H1 (cell line): ENCODE results near the gene EPSTI1. TPM values are rescaled to one million over a fixed set of nuclear protein-coding genes. Genes with fewer than 3 reads are reported as not detected.

Source experiments
- ATF3 ChIP-seq: IDR thresholded peaks from 2 replicates; pipeline ENCODE4 v1.6.1; 2011; ENCODE audit warnings: low read depth, mild to moderate bottlenecking, low read length; ENCODE audit not compliant: insufficient read depth
- CHD7 ChIP-seq: fragments of 300-600 bp; sonication (generic); IDR thresholded peaks from 2 replicates; pipeline ENCODE4 v1.7.1; 2012; ENCODE audit warnings: low read length, moderate library complexity, mild to moderate bottlenecking, inconsistent platforms; ENCODE audit not compliant: insufficient replicate concordance
- CREB1 ChIP-seq: IDR thresholded peaks from 2 replicates; pipeline ENCODE4 v1.6.1; 2012; ENCODE audit warnings: inconsistent platforms
- MAX ChIP-seq: IDR thresholded peaks from 2 replicates; pipeline ENCODE4 v1.6.1; 2012; ENCODE audit warnings: inconsistent platforms
- polyA plus RNA-seq, 7 experiments: library from polyadenylated mRNA; depleted of rRNA in 3 of 7; stranded (reverse) in 5 of 7; unstranded in 2 of 7; fragments of >200 nt in 5 of 7; fragments of 200-250 nt in 2 of 7; gene quantifications; 1 replicate in 5 of 7; 2 replicates in 1 of 7; 4 replicates in 1 of 7; pipeline versions ENCODE4 v1.2.1 to v1.2.3, GENCODE V29; 2011 to 2013; ENCODE audit warnings: missing spikeins in 2 of 7, mixed read lengths in 2 of 7
- total RNA-seq: library from RNA; stranded (reverse); fragmentation: NEBNext Ultra II Directional; extraction: Animal tissue kit (Norgen Biotek cat#: 25700); gene quantifications from 2 replicates; pipeline ENCODE4 v1.2.1, GENCODE V29; 2021

The EPSTI1 gene
- total and polyA plus RNA-seq, 2 of the 8 experiments (the other 6 are each of a cell fraction or from before 2014, with no cell fraction given), result 0.23 to 0.37 TPM

GRCh38 chr13:43026262-43026661, 34.2 kb upstream of the EPSTI1 start (continued):
- TF ChIP-seq CHD7 (no peak), CREB1 (no peak), ATF3 (no peak), MAX (no peak)
